GM23248 (cell line): ENCODE data around the gene GNAI1. TPM values are rescaled to one million over a fixed set of nuclear protein-coding genes. Genes with fewer than 3 reads are reported as not detected.

Source experiments
- DNase-seq: peaks from one replicate; pipeline ENCODE4 v3.0.0-alpha.2; 2015
- H2AFZ ChIP-seq: fragments of 200-600 bp; sonication (generic); 2 replicates; pipeline ENCODE4 v1.6.1; 2016; ENCODE audit warnings: antibody characterized with exemption
- H3F3A ChIP-seq: fragments of 200-600 bp; sonication (generic); 2 replicates; pipeline ENCODE4 v1.6.1; 2016; ENCODE audit warnings: mild to moderate bottlenecking, antibody characterized with exemption, mixed run types; ENCODE audit not compliant: insufficient read depth
- H3K27ac ChIP-seq: fragments of 200-600 bp; sonication (generic); 2 replicates; pipeline ENCODE4 v1.5.1; 2016; ENCODE audit warnings: mild to moderate bottlenecking
- H3K27me3 ChIP-seq: fragments of 200-600 bp; sonication (generic); replicated peaks from 2 replicates; pipeline ENCODE4 v1.6.1; 2016; ENCODE audit warnings: mild to moderate bottlenecking; ENCODE audit not compliant: insufficient read depth
- H3K36me3 ChIP-seq: fragments of 200-600 bp; sonication (generic); 2 replicates; pipeline ENCODE4 v1.6.1; 2016; ENCODE audit warnings: low read depth, mild to moderate bottlenecking
- H3K4me1 ChIP-seq: fragments of 200-600 bp; sonication (generic); 2 replicates; pipeline ENCODE4 v1.6.1; 2016; ENCODE audit warnings: mild to moderate bottlenecking; ENCODE audit not compliant: insufficient read depth
- H3K4me2 ChIP-seq: fragments of 200-600 bp; sonication (generic); one replicate; pipeline ENCODE4 v1.6.1; 2016; ENCODE audit warnings: mild to moderate bottlenecking; ENCODE audit not compliant: unreplicated experiment
- H3K4me3 ChIP-seq: fragments of 200-600 bp; sonication (generic); 2 replicates; pipeline ENCODE4 v1.5.1; 2016; ENCODE audit warnings: mild to moderate bottlenecking
- H3K79me2 ChIP-seq: fragments of 200-600 bp; sonication (generic); 2 replicates; pipeline ENCODE4 v1.6.1; 2016; ENCODE audit warnings: mild to moderate bottlenecking; ENCODE audit not compliant: insufficient read depth
- H3K9ac ChIP-seq: fragments of 200-600 bp; sonication (generic); 2 replicates; pipeline ENCODE4 v1.6.1; 2016; ENCODE audit warnings: mild to moderate bottlenecking
- H3K9me2 ChIP-seq: fragments of 200-600 bp; sonication (generic); 2 replicates; pipeline ENCODE4 v1.6.1; 2016; ENCODE audit warnings: mixed run types, mild to moderate bottlenecking, moderate library complexity; ENCODE audit not compliant: insufficient read depth
- H3K9me3 ChIP-seq: fragments of 200-600 bp; sonication (generic); one replicate; pipeline ENCODE4 v1.6.1; 2017; ENCODE audit warnings: low read depth
- H4K20me1 ChIP-seq: fragments of 200-600 bp; sonication (generic); 2 replicates; pipeline ENCODE4 v1.6.0; 2016; ENCODE audit not compliant: insufficient read depth
- EZH2 ChIP-seq: fragments of 200-600 bp; sonication (generic); IDR thresholded peaks from 2 replicates; pipeline ENCODE4 v1.6.1; 2018; ENCODE audit warnings: antibody characterized with exemption, mild to moderate bottlenecking; ENCODE audit not compliant: insufficient read depth, poor library complexity, severe bottlenecking
- EZH2phosphoT487 ChIP-seq: fragments of 200-600 bp; sonication (generic); IDR thresholded peaks from 2 replicates; pipeline ENCODE4 v1.6.1; 2018; ENCODE audit warnings: antibody characterized with exemption, moderate library complexity, mild to moderate bottlenecking, low read depth; ENCODE audit not compliant: insufficient read depth
- WGBS, 2 experiments: methylation state at CpG; one replicate each; pipeline ENCODE4 v1.1.6; 2015 to 2017; ENCODE audit warnings: low lambda C conversion rate in 2 of 2, low coverage in 1 of 2; ENCODE audit errors: missing lambda C conversion rate in 2 of 2; 5-methylcytosine and 5-hydroxymethylcytosine counted together
- in situ Hi-C: fragments of 300-500 bp; cut with MboI; formaldehyde crosslinking; loops from 2 replicates; pipeline ENCODE4 v1.15.0; 2020
- polyA plus RNA-seq: library from polyadenylated mRNA; unstranded; fragments of >200 nt; fragmentation: Nextera tagmentation; extraction: Ambion mirVana; gene quantifications from 2 replicates; pipeline ENCODE4 v1.2.1, GENCODE V29; 2016
- total RNA-seq: library from RNA; depleted of rRNA; stranded (reverse); fragments of >200 nt; shearing (Covaris generic); gene quantifications from 2 replicates; pipeline ENCODE4 v1.2.3, GENCODE V29; 2014

Gene GNAI1
- total and polyA plus RNA-seq, 2 experiments from 2014 or later: 35.3 to 47.0 TPM

DNA sequence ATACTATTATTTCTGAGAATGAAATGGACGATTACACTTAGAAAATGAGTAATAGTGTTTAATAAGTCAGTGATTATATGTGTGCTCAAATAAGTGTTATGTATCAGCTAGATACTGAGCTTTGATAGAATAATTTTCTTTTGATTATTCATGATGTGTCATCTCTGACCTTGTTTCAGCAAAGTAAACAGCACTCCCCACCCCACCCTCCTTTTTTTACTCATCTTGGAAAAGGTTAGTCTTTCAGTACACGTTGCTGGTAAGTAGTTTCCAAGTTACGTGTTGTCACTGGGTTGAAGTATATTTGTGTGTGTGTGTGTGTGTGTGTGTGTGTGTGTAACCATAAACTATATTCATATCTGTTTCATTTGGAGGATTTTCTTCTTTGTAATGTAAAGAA lies 84.1 kb downstream of the GNAI1 start:
- in situ Hi-C loops: no loop called here
- H3F3A ChIP-seq: peaks cover 7% of the 10 kb centered on the region; the same call in 1 of the 2 replicates
- DNase-seq: peak; percentile 91
- peak overlapping the region; percentile 6 for H3K4me2 ChIP-seq
- no peaks in the 10 kb centered on the region for H3K9me3 ChIP-seq
- peaks cover 18% of the 10 kb centered on the region for H3K4me1 ChIP-seq
- no peak overlapping the region for H3K4me3 ChIP-seq
- no peaks in the 10 kb centered on the region for H3K27me3 ChIP-seq
- H3K9ac ChIP-seq: no peak overlapping the region
- H3K36me3 ChIP-seq: peaks cover 19% of the 10 kb centered on the region; the same call in 1 of the 2 replicates
- TF ChIP-seq EZH2 (no peak), EZH2phosphoT487 (no peak)
- peak overlapping the region; percentile 42 for H3K27ac ChIP-seq
- no peaks in the 10 kb centered on the region for H3K9me2 ChIP-seq
- 9 to 18% methylated on average over 3 of the region's 3 CpGs for WGBS, 2 experiments
- H4K20me1 ChIP-seq: no peaks in the 10 kb centered on the region
- H2AFZ ChIP-seq: no peak overlapping the region
- H3K79me2 ChIP-seq: no peaks in the 10 kb centered on the region

DNA sequence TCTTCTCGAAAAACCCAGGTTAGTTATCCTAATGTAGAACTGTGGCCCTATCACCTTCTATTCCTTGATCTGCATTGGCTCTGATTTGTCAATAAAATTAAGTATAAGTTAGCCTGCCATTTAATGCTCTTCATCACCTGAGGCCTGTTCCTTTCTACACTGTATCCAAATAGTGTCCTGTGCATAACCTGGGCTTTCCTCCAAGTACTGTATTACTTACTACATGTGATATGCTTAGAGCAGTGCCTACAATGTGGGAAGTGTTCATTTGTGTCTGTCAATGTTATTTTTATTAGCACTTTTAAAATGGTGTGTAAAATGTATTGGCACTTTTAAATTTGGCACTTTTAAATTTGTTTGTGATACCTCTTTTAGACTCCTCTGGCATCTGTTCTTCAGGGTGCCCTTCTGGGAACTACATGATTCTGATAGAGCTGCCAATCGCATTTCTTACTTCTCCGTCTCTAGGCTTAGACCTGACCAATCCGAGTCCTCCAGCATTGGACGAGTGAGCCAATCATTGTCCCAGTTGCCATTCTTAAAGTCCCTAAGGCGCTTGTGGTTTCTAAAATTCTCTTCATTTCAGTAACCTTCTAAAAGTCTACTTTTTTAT lies 85.5 kb downstream of the GNAI1 start:
- H4K20me1 ChIP-seq: no peaks in the 10 kb centered on the region
- WGBS, 2 experiments: 97 to 98% methylated on average over 6 of the region's 6 CpGs
- in situ Hi-C loops: no loop called here

DNA sequence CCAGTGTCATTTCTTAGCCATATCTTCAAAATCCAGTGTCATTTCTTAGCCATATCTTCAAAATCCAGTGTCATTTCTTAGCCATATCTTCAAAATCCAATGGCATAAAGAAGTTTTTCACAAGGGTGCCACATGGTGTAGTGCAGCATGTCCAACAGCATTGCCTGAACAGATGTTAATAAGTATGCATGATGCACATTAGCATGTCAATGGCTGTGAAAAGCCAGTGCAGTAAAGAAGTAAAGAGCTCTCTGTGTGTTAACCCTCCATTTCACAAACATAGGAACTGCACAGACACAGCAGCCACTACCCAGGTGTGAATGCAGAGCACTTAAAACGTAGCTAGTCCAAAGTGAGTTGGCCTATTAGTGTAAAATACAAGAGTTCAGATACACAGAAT lies 89.8 kb downstream of the GNAI1 start:
- TF ChIP-seq EZH2 (no peak), EZH2phosphoT487 (no peak)
- H3K4me3 ChIP-seq: no peak overlapping the region
- H3K36me3 ChIP-seq: 0 out of 2 replicates have a peak, but pooled peaks cover 8% of the 10 kb centered on the region
- no peak overlapping the region for H3K4me2 ChIP-seq
- H3K9me2 ChIP-seq: no peaks in the 10 kb centered on the region
- H3K9ac ChIP-seq: no peak overlapping the region
- peaks cover 3% of the 10 kb centered on the region; the same call in 1 of the 2 replicates for H3F3A ChIP-seq
- no peaks in the 10 kb centered on the region for H4K20me1 ChIP-seq
- H2AFZ ChIP-seq: no peak overlapping the region
- WGBS, 2 experiments: 94 to 100% methylated on average over 1 of the region's 1 CpG
- H3K9me3 ChIP-seq: no peaks in the 10 kb centered on the region
- no peaks in the 10 kb centered on the region for H3K27me3 ChIP-seq
- H3K4me1 ChIP-seq: peaks cover 18% of the 10 kb centered on the region
- in situ Hi-C loops: no loop called here
- no peak for DNase-seq
- H3K79me2 ChIP-seq: no peaks in the 10 kb centered on the region
- H3K27ac ChIP-seq: no peak overlapping the region

More for the DNA sequence above, 85.5 kb downstream of the GNAI1 start:
- Histone ChIP-seq H3F3A (peaks cover 7% of the 10 kb centered on the region; the same call in 1 of the 2 replicates), H3K4me3 (no peak overlapping the region), H3K9ac (no peak overlapping the region), H3K36me3 (0 out of 2 replicates have a peak, but pooled peaks cover 14% of the 10 kb centered on the region), H3K9me2 (no peaks in the 10 kb centered on the region), H3K27ac (no peak overlapping the region), H3K79me2 (no peaks in the 10 kb centered on the region), H3K4me2 (no peak overlapping the region), H3K9me3 (no peaks in the 10 kb centered on the region), H2AFZ (no peak overlapping the region), H3K4me1 (peaks cover 23% of the 10 kb centered on the region), H3K27me3 (no peaks in the 10 kb centered on the region)
- no peak for TF ChIP-seq EZH2
- no peak for TF ChIP-seq EZH2phosphoT487
- DNase-seq: no peak

DNA sequence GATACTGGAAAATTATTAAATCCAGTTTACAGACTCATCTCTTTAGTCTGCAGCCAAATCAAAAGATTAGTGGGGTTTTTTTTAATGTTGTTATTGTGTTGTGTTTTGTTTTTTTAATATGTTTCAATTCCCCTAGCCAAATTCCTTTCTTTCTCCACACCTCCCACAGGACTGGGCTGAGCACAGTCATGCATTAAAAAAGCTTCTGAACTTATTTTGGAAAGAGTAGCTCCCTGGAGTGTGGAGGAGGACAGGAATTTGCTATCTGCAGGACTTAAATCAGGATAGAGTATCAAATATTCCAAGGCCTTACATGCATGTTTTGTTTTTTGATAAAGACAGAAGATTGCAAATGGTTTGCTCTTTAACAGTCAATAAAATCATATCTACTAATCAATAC lies 90.7 kb downstream of the GNAI1 start:
- no peak overlapping the region for H2AFZ ChIP-seq
- H3K27ac ChIP-seq: no peak overlapping the region
- DNase-seq: peak; percentile 43
- peaks cover 11% of the 10 kb centered on the region for H3F3A ChIP-seq
- no peaks in the 10 kb centered on the region for H3K79me2 ChIP-seq
- TF ChIP-seq EZH2phosphoT487 (no peak), EZH2 (no peak)
- no peaks in the 10 kb centered on the region for H3K27me3 ChIP-seq
- no peak overlapping the region for H3K4me2 ChIP-seq
- H3K9me2 ChIP-seq: no peaks in the 10 kb centered on the region
- H4K20me1 ChIP-seq: no peaks in the 10 kb centered on the region
- peaks cover 25% of the 10 kb centered on the region for H3K4me1 ChIP-seq
- H3K9me3 ChIP-seq: no peaks in the 10 kb centered on the region
- in situ Hi-C loops: no loop called here
- no peak overlapping the region for H3K9ac ChIP-seq
- H3K36me3 ChIP-seq: 0 out of 2 replicates have a peak, but pooled peaks cover 8% of the 10 kb centered on the region
- H3K4me3 ChIP-seq: no peak overlapping the region
